Measurements from ENCODE around the gene SEMA5A.

The SEMA5A gene

DNA sequence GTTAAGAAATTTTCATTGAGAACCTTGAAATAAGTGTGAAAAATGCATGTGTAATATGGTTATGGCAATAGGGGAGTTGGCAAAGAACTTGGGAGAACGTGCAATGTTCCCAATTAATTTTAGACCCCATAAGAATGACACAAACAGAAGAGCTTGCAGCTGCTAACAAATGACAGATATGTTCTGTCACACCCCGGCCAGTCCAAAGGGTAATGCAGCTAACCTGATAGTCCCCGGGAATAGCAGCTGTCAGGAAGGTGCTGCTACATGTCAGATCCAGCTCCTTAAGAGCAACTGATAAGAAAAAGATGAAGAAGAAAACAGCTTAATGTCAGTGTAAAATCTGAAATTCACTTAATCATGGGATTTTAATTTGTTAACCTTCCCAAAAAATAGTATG, 30.4 kb downstream of the SEMA5A start:
- DNase-seq (ENCODE audit: low read depth): no peak

DNA sequence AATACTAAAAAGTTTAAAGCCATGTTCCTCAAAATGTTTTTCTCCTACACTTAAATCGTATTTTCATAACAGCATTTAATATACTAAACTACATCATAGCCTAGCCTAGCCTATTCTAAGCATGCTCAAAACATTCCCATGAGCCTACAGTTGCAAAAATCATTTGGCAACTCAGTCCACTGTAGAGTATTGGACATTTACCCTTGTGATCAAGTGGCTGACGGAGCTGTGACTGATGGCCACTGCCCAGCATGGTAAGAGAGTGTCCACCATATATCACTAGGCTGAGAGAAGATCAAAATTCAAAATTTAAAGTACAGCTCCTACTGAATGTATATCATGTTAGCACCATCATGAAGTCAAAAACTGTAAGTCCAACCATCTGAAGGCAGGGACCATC, 30.9 kb downstream of the SEMA5A start:
- DNase-seq (ENCODE audit: low read depth): no peak

DNA sequence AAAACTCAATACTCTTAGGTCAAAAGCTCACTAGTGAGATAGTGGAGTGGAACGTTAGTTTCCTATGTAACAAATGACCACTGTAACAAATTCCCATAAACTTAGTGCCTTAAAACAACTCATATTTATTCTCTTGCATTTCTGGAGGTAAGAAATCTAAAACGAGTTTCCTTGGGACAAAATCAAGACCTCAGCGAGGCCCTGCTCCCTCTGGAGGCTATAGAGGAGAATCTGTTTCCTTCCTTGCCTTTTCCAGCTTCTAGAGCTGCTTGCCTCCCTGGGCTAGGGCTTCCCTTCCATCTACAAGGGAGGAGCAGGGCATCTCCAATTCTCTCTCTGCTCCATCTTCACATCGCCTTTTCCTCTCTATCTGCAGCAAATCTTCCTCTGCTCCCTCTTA, 32.0 kb downstream of the SEMA5A start:
- DNase-seq (ENCODE audit: low read depth): no peak

DNA sequence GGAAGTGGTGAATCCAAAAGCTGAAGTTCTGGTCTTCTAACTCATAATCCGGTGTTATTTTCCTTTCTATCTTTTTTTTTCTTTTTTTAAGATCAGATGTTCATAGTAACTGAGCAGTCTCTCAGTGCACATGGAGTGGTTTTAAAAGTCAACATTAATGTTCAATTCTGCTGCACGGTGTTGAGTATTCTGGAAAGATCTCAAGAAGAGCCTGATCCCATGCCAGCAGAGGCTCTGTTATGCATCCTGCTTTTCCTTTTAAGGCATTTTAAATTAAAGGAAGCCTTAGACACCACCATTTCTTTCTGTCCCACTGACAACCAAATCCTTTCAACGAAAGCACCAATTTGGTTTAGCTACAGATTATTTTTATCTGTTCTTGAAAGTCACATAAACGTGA, 33.4 kb downstream of the SEMA5A start:
- DNase-seq (ENCODE audit: low read depth): no peak

DNA sequence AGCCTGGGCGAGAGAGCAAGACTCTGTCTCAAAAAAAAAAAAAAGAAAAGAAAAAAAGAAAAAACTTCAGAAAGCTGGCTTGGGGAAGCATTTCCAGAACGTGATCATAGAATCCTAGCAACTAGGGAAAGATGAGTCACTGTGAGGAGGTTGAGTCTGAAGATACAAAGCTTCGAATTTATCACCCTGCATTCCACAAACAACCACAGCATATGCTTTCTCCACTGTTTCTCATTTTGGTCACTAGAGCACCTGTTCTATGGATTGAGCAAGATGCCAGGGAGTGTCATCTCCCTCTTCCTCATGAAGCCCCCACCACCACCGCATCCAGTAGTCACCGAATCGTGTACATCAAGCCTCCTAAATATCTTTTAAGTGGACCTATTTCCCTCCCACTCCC, 37.9 kb downstream of the SEMA5A start:
- no peak for DNase-seq (ENCODE audit: low read depth)

DNA sequence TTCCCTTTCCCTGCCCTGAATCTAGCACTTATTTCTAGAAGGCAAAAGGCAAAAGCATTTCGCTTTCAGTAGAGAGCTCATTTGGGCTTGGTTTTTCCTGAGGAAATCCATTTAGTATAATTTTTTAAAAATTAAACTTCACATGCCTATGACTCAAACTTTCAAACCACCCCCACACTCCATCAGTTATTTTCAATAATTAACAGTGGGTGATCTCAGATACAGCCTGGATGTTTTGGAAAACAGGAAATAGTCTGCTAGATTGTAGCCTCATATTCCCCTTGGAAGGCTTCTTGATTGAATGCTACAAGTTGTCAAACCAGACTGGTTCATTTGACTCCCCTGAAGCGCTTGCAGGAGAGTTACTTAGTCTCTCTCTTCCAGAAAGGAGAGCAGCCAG, 40.6 kb downstream of the SEMA5A start:
- DNase-seq (ENCODE audit: low read depth): no peak

DNA sequence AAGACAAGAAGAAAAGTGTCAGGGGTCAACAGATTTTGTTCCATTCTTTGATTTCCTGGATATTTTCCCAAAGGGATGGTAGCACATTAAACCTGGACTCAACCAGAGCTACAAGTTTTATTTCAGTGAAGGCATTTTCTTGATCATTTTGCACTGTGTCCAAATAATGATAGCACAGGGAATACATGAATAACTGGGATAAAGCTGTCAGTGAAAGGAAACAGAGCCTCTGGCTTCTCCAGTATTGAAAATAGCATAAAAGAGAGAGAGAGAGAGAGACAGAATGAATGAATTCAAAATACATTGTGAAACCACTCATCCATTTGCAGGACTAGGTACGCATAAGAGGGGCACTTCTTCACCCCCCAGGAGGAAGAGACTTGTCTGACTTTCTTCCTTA, 43.0 kb downstream of the SEMA5A start:
- DNase-seq (ENCODE audit: low read depth): no peak

DNA sequence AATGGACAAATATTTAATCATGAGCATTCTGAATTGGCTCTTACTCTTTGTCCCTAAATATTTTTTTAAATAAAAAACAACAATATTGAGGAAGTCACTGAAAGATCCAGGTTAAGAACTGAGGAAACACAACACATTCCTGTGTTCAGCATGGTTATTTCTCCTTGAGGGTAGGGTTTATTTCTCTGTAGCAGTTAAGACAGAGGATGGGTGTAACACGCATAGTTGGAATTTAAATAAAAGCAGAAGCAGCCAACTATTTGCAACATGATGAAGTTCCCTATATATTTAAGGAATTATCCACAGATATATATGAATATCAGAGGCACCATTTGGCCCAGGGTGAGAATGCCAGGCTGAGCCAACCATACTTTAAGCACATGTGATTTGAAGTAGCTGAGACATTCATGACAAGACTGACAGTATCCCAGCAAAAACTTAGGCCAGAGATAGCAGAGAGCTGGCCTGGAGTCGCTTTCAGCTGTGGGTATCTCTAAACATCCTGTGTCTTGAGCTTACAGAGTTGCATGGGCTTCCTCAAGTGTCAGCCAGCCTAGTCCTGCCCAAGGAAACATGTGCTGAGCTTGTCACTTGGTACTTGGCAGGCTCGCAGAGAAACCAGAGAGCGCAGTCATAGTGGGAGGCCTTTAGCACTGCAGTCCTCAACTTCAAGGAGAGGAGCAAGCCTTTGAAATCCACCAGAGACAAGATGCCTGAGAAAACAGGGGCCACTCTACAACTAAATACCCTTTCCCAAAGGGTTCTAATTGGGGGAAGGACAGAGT, 43.6 kb downstream of the SEMA5A start:
- no peak for DNase-seq (ENCODE audit: low read depth)

DNA sequence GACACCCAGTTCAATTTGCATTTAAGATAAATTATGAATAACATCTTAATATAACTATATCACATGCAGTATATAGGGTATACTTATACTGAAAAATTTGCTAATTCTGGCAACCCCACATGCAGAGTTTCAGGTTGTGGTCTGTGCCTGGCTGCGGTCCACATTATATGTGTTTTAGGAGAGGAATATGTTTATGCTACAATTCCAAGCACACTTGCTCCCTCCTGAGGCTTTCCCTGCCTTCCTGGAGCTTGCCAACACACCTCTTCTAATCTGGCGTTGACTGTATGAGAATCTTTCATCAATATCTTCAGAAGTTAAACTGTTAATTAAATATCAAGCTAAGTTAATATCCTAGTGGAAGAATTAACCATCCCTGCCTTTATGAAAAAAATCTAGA, 45.2 kb downstream of the SEMA5A start:
- DNase-seq (ENCODE audit: low read depth): no peak

DNA sequence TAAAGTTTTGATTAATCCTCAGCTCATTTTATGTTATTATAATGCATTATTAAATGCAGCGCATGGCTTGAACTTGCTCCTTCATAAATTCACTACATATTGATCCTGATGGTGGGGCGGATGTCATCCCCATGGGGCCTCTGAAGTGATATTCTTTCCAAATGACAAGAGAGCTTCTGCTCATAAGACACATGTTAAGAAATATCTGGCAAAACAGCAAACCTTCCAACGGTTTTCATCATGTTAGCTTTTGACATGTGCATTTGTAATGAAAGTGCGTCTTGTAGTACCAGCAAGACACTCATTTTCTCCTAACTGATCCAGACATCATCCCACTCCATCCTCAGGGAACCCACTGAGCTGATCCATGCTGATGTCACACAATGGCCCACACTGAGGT, 45.7 kb downstream of the SEMA5A start:
- DNase-seq (ENCODE audit: low read depth): no peak

DNA sequence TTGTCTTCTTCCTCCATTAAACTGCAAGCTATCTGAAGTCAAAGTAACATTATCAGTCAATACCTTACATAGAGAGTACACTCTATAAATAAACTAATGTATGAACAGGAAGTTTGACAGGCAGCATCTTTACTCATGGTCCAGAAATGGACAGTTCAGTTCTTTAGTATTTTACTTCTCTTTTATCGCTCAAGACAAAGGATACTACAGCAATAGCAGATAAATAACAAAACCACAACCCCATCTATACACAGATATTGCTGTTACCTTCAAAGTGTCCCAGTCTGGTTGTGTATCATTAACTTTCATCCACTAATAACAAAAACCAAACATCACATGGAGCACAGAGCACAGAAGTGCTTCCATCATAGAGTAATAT, 46.4 kb downstream of the SEMA5A start:
- DNase-seq (ENCODE audit: low read depth): no peak

DNA sequence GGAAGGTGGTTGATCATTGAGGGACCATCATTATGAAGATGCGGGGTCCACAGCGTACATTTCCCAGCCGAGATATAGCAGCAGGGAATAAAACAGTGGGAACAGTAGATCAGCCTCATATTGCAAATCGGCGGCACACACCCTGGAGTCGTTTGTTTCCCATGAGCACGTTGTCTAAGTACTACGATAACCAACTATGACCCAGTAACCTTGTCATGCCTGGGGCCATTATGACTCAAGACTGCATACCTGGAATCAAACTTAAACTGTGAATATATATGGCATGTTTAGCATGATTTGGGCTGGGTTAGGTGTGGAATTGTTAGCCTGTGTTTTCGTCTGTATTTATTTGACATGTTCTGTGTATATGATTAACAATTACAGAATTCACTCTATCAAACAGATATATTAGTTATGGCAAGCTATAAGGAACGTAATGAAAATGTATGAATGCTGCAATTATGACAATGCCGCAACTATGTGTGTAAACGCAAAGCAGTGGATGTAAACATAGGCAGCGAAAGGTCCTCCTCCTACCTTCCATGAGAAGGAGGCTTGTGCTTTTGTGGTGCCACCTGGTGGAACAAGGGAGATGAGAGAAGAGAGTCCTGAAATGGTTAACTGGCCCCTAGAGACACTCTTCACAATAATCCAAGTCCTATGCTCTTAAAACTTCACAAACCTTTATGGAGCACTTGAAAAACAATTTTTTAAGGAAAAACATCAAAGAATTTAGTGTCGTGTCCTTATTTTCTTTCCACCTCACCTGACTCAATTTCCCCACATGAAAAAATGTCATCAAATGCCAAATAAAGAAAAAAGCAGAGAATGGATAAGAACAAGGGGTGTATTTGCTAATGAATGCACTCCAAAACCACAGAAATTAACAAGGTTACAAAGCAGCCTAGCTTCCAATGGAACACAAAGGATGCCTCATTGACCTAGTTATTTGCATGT, 47.1 kb downstream of the SEMA5A start:
- DNase-seq (ENCODE audit: low read depth): no peak

DNA sequence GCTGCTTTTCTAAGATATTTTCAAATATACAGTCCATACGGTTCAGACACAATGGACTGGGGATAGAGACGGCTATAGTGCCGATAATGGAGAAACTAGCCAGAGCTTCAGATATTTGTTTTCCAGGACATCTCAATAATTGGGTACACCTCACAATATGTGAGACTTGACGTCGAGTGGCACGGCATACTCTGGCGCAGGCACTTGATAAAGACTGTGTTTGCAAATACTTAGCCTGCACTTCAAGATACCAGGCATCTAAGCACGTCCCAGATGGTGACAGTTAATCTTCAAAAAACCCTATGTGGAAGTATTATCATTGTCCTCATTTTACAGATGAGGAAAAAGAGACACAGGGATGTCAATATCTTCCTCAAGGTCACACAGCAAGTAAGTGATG, 48.5 kb downstream of the SEMA5A start:
- no peak for DNase-seq (ENCODE audit: low read depth)

DNA sequence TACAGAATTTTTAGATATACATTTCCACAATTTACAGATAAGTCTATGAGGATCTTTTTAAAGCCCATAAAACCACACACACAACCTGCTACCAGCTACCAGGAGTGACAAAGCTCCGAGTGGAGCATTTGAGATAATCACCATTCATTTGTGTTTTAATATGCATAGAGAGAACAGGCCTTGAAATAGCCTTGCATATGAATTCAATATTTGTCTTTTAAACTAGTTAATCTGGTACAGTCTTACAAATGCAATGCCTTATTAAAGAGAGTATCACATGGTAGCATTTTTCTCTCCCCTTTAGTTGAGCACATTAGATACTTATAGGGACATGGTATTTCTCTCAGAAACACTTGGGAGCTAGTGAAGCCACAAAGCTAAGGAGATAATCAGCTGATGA, 49.1 kb downstream of the SEMA5A start:
- DNase-seq (ENCODE audit: low read depth): no peak

DNA sequence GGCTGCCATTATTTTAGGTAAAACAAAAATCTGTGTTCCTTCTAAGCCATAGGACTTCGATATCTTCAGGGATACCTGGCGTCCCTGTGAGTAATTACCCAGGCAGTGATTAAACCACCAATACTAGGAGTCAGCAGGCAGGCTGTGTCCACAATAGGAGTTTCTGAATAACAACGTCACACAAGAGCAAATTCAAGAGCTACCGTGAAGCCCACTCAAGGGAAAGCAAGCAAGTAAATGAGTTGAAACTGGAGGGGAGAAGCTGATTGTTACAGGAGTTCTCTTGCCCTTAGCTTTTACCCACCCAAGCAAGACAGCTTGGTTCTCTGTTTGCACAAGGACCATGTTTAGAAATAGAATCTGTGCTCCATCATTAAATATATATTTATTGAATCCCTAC, 50.8 kb downstream of the SEMA5A start:
- no peak for DNase-seq (ENCODE audit: low read depth)

DNA sequence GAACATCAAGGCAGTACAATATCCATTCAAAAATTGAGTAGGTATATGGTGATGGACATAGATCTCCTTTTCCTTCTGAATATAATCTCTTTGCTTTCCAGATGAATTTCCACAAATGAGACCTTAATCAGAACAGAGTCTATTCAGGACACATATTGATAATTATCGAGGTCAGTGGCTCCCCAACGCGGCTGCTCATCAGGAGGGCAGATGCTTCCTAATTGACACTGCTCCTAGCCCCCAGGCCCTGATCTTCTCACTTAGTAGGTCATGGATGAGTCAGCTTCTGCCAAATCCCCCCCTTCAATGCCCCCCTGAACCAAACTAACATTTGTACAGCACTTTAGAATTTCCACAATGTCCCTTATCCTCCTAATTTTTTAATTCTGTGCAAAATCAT, 51.6 kb downstream of the SEMA5A start:
- DNase-seq (ENCODE audit: low read depth): no peak

DNA sequence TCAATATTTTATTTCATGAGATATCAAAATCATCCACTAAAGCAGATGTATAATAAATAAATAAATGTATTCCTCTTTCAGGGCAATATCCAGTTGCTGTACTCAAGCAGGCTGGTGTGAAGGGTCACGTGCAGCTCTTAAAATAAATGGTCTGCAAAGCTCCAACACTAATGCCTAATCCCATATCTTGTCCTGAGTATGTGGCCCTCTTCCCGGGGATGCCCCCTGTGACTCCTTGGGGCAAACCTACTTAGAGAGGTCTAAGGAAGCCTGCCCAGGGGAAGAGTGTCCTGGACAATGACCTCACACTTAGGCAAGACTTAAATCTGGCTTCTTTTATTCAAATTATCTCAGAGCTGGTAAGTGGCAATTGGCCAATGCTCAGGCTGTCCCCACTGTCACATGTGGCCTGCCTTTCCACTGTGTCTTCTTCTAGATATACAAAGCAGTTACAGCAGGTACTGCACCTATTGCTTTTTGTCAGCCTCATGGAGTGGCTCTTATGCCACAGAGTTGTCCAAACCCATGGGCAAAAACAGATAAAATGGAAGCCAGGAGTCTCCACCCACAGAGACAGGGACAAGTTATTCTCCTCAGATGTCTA, 55.3 kb downstream of the SEMA5A start:
- DNase-seq (ENCODE audit: low read depth): no peak

DNA sequence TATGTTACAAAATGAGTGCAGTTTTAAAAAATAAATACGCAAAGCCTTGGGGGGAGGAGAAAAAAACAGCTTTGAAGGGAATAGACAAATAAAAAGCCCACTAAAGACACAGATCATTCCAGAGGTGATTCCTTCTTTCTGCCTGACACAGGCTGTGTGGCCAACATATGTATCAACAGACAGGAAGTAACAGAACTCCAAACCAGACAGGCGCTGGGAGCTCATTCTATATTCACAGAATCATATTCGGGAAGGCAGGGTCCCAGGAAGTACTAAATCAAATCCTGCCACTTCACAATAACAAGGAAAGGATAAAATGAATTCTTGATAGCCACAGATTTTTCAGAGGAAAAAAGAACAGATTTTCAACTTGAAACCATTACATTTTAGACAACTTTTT, 62.1 kb downstream of the SEMA5A start:
- DNase-seq (ENCODE audit: low read depth): no peak

DNA sequence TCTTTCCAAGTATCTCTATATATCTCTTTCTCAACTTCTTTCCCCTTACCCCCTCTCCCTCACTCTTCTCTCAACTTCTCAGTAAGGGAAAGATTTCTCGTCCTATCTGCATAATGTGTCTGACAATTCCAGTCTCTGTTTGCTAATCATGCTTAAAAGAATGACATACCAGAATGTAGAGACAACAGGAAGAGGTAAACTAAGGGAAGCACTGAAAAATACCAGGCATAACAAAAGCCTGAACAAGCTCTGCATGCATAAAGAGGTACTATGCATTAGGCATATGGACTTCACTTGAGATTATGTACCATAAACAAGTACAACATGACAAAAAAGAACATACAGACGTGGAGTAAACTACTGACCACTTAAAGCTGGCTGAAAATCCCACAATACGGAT, 62.6 kb downstream of the SEMA5A start:
- no peak for DNase-seq (ENCODE audit: low read depth)

DNA sequence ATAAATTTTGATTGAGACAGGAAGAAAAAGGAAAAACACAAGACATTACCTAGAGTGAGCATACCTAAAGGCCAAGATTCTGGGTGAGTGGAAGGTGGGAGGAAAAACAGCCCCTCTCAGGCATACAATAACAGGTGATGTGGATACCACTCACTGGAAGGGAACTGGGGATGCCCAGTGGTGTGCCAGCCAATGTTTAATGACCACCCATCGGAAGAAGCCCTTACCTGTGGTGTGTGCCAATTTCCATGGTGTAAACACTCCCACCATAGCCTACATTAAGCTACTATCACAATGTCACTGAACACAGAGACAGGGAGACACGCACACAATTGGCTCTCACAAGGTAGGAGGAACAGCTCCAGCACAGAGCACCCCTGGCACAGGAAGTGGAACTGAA, 63.5 kb downstream of the SEMA5A start:
- DNase-seq (ENCODE audit: low read depth): no peak

DNA sequence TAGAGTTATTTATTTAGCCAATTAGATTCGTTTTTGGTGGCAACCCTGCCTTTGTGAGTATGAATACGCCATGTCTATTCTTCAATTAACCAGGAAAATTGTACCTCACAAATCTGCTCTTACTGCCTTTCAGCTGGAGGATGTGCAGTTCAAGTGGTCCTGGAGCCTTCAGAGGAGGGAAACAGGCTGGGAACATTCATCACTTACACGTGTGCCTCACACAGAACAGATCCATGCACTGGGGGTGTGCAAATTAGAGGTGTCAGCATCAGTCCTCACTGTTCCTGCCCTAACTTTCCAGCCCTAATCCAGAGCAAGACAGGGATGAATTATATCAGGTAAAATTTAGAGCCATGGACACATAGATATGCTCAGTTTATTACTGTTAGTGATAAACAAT, 65.4 kb downstream of the SEMA5A start:
- DNase-seq (ENCODE audit: low read depth): no peak

DNA sequence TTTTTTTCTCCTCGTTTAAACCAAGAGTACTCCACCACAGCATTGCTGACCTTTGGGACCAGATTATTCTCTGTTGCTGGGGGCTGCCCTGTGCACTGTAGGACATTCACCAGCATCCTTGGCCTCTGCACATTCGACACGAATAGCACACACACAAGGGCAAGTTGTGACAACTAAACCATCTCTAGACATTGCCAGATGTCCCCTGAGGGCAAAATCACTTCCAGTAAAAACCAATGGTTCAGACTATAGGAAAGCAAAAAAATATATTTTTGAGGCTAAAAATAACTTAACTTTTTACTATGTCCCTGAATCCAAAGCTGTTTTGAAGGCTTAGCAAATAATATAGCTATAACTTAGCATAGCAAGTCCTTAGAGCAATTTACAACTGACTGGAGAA, 65.9 kb downstream of the SEMA5A start:
- DNase-seq (ENCODE audit: low read depth): no peak

DNA sequence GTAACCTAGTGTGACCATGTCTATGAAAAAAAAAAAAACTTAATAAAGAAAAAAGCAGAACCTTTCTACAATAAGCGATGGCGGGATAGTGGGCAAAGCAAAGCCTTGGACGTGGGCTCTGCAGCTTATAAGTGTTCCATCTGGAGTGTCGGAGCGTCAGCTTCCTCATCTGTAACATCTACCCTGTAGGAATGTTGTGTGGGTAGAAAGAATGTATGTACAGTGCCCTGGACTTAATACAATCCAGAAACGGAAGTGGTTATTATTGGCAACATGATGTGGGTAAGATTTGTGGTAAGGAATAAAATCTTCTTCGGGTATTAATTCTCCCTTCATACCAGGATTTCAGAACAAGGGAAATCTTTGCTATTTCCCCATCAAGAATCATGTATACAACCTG, 66.5 kb downstream of the SEMA5A start:
- DNase-seq (ENCODE audit: low read depth): no peak
